Mesendoderm (in vitro differentiated cells): Measurements from ENCODE around the gene PADI4.

Experiments
- DNase-seq: peaks from one replicate; pipeline ENCODE4 v3.0.0; 2013
- H2AK5ac ChIP-seq: 2 replicates; pipeline ENCODE4 v1.6.1; 2013; ENCODE audit warnings: low read length, inconsistent platforms
- H2BK120ac ChIP-seq: 2 replicates; pipeline ENCODE4 v1.6.1; 2013; ENCODE audit warnings: low read depth, mild to moderate bottlenecking, low read length, moderate library complexity, mixed read lengths
- H2BK15ac ChIP-seq: replicated peaks from 2 replicates; pipeline ENCODE4 v1.6.1; 2013; ENCODE audit warnings: low read depth, mild to moderate bottlenecking, moderate library complexity
- H2BK5ac ChIP-seq: 2 replicates; pipeline ENCODE4 v1.6.1; 2013; ENCODE audit warnings: low read length, inconsistent platforms
- H3K18ac ChIP-seq: 2 replicates; pipeline ENCODE4 v1.6.1; 2013; ENCODE audit warnings: mild to moderate bottlenecking, low read length, mixed read lengths
- H3K23ac ChIP-seq: one replicate; pipeline ENCODE4 v1.6.1; 2013; ENCODE audit warnings: low read length
- H3K27ac ChIP-seq: 2 replicates; pipeline ENCODE4 v1.5.1; 2013; ENCODE audit warnings: low read depth, mild to moderate bottlenecking, inconsistent platforms, low read length, moderate library complexity
- H3K27me3 ChIP-seq: 2 replicates; pipeline ENCODE4 v1.6.1; 2013; ENCODE audit warnings: low read length, control low read depth, mild to moderate bottlenecking, inconsistent platforms; ENCODE audit not compliant: insufficient read depth, poor library complexity
- H3K36me3 ChIP-seq: 2 replicates; pipeline ENCODE4 v1.6.1; 2013; ENCODE audit warnings: low read length, inconsistent platforms; ENCODE audit not compliant: control insufficient read depth, insufficient read depth
- H3K4ac ChIP-seq: one replicate; pipeline ENCODE4 v1.6.1; 2013; ENCODE audit warnings: low read depth, mild to moderate bottlenecking, low read length, moderate library complexity
- H3K4me1 ChIP-seq: 2 replicates; pipeline ENCODE4 v1.6.1; 2013; ENCODE audit warnings: low read depth, low read length, inconsistent platforms; ENCODE audit not compliant: control insufficient read depth
- H3K4me2 ChIP-seq: 2 replicates; pipeline ENCODE4 v1.6.1; 2013; ENCODE audit warnings: low read length
- H3K4me3 ChIP-seq: 2 replicates; pipeline ENCODE4 v1.5.1; 2013; ENCODE audit warnings: mild to moderate bottlenecking, low read length
- H3K56ac ChIP-seq: one replicate; pipeline ENCODE4 v1.6.1; 2013; ENCODE audit warnings: low read length
- H3K79me1 ChIP-seq: 2 replicates; pipeline ENCODE4 v1.6.1; 2013; ENCODE audit warnings: low read length, inconsistent platforms
- H3K79me2 ChIP-seq: 2 replicates; pipeline ENCODE4 v1.6.1; 2013; ENCODE audit warnings: mild to moderate bottlenecking, low read length; ENCODE audit not compliant: control insufficient read depth, insufficient read depth
- H3K9ac ChIP-seq: 2 replicates; pipeline ENCODE4 v1.6.1; 2013; ENCODE audit warnings: low read length, inconsistent platforms
- H4K5ac ChIP-seq: one replicate; pipeline ENCODE4 v1.6.1; 2013; ENCODE audit warnings: low read length
- H4K8ac ChIP-seq: one replicate; pipeline ENCODE4 v1.6.1; 2013; ENCODE audit warnings: low read depth, mild to moderate bottlenecking, control low read depth, low read length, moderate library complexity
- WGBS: extraction: QIAGEN DNeasy Blood & Tissue Kit; methylation state at CpG from one replicate; pipeline ENCODE4 v1.1.7; 2013; ENCODE audit warnings: low lambda C conversion rate, missing lambda C conversion rate; ENCODE audit not compliant: insufficient coverage; ENCODE audit errors: extremely low coverage; 5-methylcytosine and 5-hydroxymethylcytosine counted together

Gene PADI4

DNA sequence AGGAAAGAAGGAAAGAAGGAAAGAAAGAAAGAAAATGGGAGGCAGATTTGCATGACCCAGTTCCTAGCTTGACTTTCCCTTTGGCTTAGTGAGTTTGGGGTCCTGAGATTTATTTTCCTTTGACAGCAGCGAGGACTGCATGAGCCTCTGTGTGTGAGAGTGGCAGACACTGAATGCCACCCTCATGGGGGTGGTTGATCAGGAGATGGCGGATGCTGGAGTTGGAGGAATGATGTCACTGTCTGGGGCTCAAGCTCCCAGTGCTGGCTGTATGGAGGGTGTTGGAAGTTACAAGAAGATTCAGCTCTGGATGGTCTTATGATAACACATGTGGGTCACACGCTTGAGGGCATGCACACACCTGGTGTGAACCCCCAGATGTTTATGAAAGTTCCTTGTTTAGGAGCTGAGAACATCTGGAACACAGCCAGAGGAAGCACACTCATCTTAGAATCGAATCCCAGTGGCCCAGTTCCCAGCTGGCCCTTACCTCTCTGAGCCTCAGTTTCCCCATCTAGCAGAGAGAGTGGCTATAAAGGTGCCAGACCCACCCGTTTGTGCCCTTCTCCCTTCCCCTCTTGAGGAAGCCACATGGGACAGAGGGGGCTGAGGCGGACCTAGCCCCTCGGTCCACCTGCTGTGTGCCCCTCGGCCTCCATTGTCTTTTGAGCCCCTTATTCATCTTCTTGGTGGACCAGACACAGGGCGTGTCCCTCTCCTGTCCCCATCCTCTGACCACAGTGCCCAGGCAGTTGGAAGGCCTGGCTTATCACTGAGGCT, 5.7 kb downstream of the PADI4 start:
- Histone ChIP-seq H3K4ac (no peak overlapping the region), H3K9ac (no peak overlapping the region), H3K4me2 (no peak overlapping the region), H3K4me3 (no peak overlapping the region), H3K23ac (no peak overlapping the region), H3K36me3 (no peaks in the 10 kb centered on the region), H3K18ac (no peak overlapping the region), H2BK120ac (no peak overlapping the region), H4K8ac (no peak overlapping the region), H3K4me1 (peaks cover 4% of the 10 kb centered on the region), H4K5ac (no peak overlapping the region), H3K27ac (no peak overlapping the region), H3K56ac (no peak overlapping the region), H3K27me3 (no peaks in the 10 kb centered on the region), H3K79me2 (no peaks in the 10 kb centered on the region), H2AK5ac (no peak overlapping the region), H2BK5ac (no peak overlapping the region), H2BK15ac (no peak overlapping the region), H3K79me1 (no peaks in the 10 kb centered on the region)
- WGBS: no CpG with 5 or more reads among the region's 9 CpGs
- no peak for DNase-seq

DNA sequence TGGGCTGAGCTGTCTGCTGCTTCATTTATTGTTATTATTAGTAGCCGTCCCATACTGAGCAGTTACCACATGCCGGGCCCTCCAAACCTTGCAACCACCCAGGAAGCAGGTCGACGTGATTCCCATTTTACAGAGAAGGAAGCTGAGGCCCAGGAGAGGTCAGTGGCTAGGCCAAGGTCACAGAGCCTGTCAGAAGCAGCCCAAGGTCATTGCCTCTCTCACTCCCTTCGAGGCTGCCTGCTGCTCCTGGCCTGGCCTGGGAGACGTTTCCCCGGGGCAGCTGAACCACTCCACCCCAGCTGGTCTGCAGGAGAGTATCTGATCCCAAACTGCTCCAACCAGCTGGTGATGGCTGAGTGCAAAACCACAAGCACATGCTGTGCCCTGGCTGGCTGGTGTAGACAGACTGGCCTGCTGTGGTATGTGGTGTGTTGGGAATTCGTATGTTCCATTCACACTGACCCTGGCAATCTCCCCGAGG, 6.5 kb downstream of the PADI4 start:
- H3K36me3 ChIP-seq: no peaks in the 10 kb centered on the region

DNA sequence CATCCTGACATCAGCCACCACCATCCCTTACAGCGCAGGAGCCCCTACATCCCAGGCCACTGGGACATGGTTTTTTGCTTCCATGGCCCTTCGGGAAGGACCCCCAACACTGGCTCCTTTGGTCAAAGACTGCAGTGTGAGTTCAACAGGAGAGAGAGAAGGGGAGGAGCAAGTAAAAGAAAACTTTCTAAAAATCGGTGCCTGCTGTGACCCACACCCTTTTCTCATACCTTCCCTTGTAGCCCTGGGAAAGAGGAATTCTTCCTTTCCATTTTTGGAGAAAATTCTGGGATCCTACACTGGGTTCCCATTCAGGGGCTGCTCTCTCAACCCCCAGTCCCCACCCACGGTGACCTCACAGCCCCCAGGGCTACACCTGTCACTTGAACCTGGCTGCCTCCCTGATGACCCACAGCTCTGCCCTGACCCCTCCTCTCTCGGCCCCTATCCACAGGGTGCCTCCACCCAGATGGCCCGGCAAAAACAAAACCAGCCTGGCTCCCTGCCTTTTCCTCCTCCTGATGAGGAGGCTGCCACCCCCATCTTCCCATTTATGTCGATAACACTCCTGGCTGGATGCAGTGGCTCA, 7.6 kb downstream of the PADI4 start:
- H3K27ac ChIP-seq: no peak overlapping the region
- no peak overlapping the region for H2AK5ac ChIP-seq
- no peak overlapping the region for H4K8ac ChIP-seq

More for the DNA sequence above, 6.5 kb downstream of the PADI4 start:
- Histone ChIP-seq H4K5ac (no peak overlapping the region), H3K79me2 (no peaks in the 10 kb centered on the region), H2BK120ac (no peak overlapping the region), H3K4me2 (no peak overlapping the region), H4K8ac (no peak overlapping the region), H3K18ac (no peak overlapping the region), H3K4me3 (no peak overlapping the region), H2BK15ac (no peak overlapping the region), H3K4ac (no peak overlapping the region), H3K4me1 (peaks cover 4% of the 10 kb centered on the region), H3K27me3 (no peaks in the 10 kb centered on the region), H2BK5ac (no peak overlapping the region), H3K56ac (no peak overlapping the region), H3K23ac (no peak overlapping the region), H3K79me1 (no peaks in the 10 kb centered on the region), H3K27ac (no peak overlapping the region), H3K9ac (no peak overlapping the region), H2AK5ac (peak overlapping the region; percentile 38)
- peak; percentile 29 for DNase-seq
- no CpG with 5 or more reads among the region's 9 CpGs for WGBS

DNA sequence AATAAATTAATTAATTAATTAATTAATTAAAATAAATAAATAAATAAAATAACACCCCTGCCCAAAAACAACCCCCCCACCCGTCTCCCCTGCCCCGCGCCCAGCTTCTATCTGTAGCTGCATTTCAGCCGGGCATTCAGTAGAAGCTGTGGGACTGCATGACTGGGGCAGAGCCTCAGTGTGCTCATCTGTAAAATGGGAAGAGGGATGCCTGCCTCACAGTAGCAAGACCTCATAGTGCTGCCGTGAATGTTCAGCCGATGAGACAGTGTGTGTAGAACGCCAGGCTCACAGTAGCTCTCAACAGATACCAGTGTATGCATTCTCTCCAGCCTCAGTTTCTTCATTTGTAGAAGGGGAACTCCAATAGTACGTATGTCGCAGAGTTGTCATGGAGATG, 8.7 kb downstream of the PADI4 start:
- Histone ChIP-seq H3K4me1 (no peaks in the 10 kb centered on the region), H3K4me3 (no peak overlapping the region), H3K4ac (no peak overlapping the region), H3K27ac (no peak overlapping the region), H3K18ac (no peak overlapping the region), H3K79me1 (no peaks in the 10 kb centered on the region), H4K8ac (no peak overlapping the region), H3K36me3 (no peaks in the 10 kb centered on the region), H2BK15ac (no peak overlapping the region), H3K4me2 (no peak overlapping the region), H3K9ac (no peak overlapping the region), H3K56ac (no peak overlapping the region), H2BK5ac (no peak overlapping the region), H2BK120ac (no peak overlapping the region), H4K5ac (no peak overlapping the region), H3K79me2 (no peaks in the 10 kb centered on the region), H3K23ac (no peak overlapping the region), H3K27me3 (no peaks in the 10 kb centered on the region), H2AK5ac (no peak overlapping the region)
- no CpG with 5 or more reads among the region's 9 CpGs for WGBS
- DNase-seq: no peak

More for the DNA sequence above, 7.6 kb downstream of the PADI4 start:
- Histone ChIP-seq H3K4me3 (no peak overlapping the region), H4K5ac (no peak overlapping the region), H3K4me2 (no peak overlapping the region), H3K36me3 (no peaks in the 10 kb centered on the region), H2BK5ac (no peak overlapping the region), H3K18ac (no peak overlapping the region), H3K79me1 (no peaks in the 10 kb centered on the region), H3K23ac (no peak overlapping the region), H3K4me1 (no peaks in the 10 kb centered on the region), H3K56ac (no peak overlapping the region), H3K79me2 (no peaks in the 10 kb centered on the region), H3K4ac (no peak overlapping the region), H2BK120ac (no peak overlapping the region), H2BK15ac (no peak overlapping the region), H3K27me3 (no peaks in the 10 kb centered on the region), H3K9ac (no peak overlapping the region)
- peak; percentile 73 for DNase-seq
- no CpG with 5 or more reads among the region's 7 CpGs for WGBS

DNA sequence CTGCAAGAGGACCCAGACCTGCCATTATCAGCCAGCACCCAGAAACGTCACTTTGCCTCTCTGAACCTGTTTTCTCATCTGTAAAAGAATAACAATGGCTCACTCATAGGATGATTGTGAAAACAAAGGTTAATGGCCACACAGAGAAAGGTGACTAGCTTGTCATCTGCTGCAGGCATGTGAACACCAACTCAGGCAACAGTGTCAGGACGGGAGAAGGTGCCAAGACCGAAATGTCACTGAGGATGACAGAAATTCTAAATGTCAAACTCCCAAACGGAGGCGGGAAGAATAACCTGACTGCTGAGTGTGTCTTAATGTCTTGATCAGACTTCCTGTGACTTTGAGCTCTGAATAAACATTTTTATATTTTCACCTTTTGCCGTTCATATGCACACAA, 10.3 kb downstream of the PADI4 start:
- H3K18ac ChIP-seq: no peak overlapping the region
- no peak overlapping the region for H3K4me3 ChIP-seq
- no peak overlapping the region for H2AK5ac ChIP-seq
- no peak overlapping the region for H4K5ac ChIP-seq
- H3K23ac ChIP-seq: no peak overlapping the region
- no peaks in the 10 kb centered on the region for H3K79me1 ChIP-seq
- no peaks in the 10 kb centered on the region for H3K4me1 ChIP-seq
- H3K9ac ChIP-seq: no peak overlapping the region
- no peak overlapping the region for H3K4me2 ChIP-seq
- H3K36me3 ChIP-seq: no peaks in the 10 kb centered on the region
- no peak overlapping the region for H3K27ac ChIP-seq
- H2BK15ac ChIP-seq: no peak overlapping the region
- H3K27me3 ChIP-seq: no peaks in the 10 kb centered on the region
- no peak overlapping the region for H4K8ac ChIP-seq
- no peaks in the 10 kb centered on the region for H3K79me2 ChIP-seq
- H2BK120ac ChIP-seq: no peak overlapping the region
- no peak overlapping the region for H2BK5ac ChIP-seq
- H3K4ac ChIP-seq: no peak overlapping the region
- WGBS: no CpG with 5 or more reads among the region's 6 CpGs
- no peak overlapping the region for H3K56ac ChIP-seq
- no peak for DNase-seq
